GM12891 (cell line): Measurements from ENCODE around the gene G3BP1.

Experiments
- PAX5 ChIP-seq: IDR thresholded peaks from 2 replicates; pipeline ENCODE4 v1.6.1; 2011; ENCODE audit warnings: low read length, moderate library complexity, mild to moderate bottlenecking; ENCODE audit not compliant: insufficient read depth, severe bottlenecking
- POLR2A ChIP-seq: IDR thresholded peaks from 2 replicates; pipeline ENCODE4 v1.6.1; 2011; ENCODE audit warnings: low read depth, low read length, control low read depth
- POLR2AphosphoS5 ChIP-seq: IDR thresholded peaks from 2 replicates; pipeline ENCODE4 v1.6.1; 2011; ENCODE audit warnings: low read depth, low read length, control low read depth
- POU2F2 ChIP-seq: IDR thresholded peaks from 2 replicates; pipeline ENCODE4 v1.6.1; 2011; ENCODE audit warnings: low read depth, mild to moderate bottlenecking, control low read depth, low read length, moderate library complexity
- SPI1 ChIP-seq: IDR thresholded peaks from 2 replicates; pipeline ENCODE4 v1.6.1; 2011; ENCODE audit warnings: low read depth, low read length, control low read depth
- TAF1 ChIP-seq: IDR thresholded peaks from 2 replicates; pipeline ENCODE4 v1.6.1; 2011; ENCODE audit warnings: low read depth, low read length, control low read depth

DNA sequence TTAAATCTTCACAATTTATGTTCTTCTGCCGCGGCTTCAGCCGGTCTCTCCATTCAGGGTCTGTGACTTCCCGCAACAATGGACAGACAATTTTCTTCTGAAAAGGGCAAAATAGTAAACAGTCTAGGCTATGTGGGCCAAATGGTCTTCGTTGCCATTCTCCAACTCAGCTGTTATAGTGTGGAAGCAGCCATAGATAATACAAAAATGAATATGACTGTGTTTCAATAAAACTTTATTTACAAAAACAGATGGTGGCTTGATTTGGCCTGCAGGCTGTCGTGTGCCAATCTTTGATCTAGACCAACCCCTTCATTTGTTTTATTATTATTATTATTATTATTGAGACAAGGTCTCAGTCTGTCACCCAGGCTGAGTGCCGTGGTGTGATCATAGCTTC lies 41.4 kb upstream of the G3BP1 start:
- TF ChIP-seq POLR2A (no peak), SPI1 (no peak), POLR2AphosphoS5 (no peak), TAF1 (no peak), PAX5 (no peak), POU2F2 (no peak)
